Keratinocyte (primary cell): ENCODE measurements around the gene IFT88.

Source experiments
- CTCF ChIP-seq, 3 experiments: IDR thresholded peaks in 1 of 3; conservative IDR thresholded peaks in 1 of 3; optimal IDR thresholded peaks in 1 of 3; 2 replicates in 2 of 3; 3 replicates in 1 of 3; pipeline versions ENCODE3 to v1.5.1; 2011; ENCODE audit warnings: low read length in 3 of 3, mild to moderate bottlenecking in 3 of 3, moderate library complexity in 2 of 3, control low read depth in 1 of 3, inconsistent platforms in 1 of 3; ENCODE audit not compliant: insufficient read depth in 2 of 3; ENCODE audit errors: extremely low read depth in 1 of 3
- EZH2 ChIP-seq: IDR thresholded peaks from one replicate; pipeline ENCODE4 v1.6.1; 2012; ENCODE audit warnings: inconsistent platforms, mild to moderate bottlenecking, low read length, moderate library complexity

GRCh38 chr13:20727856-20728255 is 160.9 kb downstream of the IFT88 start:
- TF ChIP-seq CTCF (optimal IDR thresholded peaks at IDR 0.05 in 1 of 3, IDR thresholded peaks at IDR 0.05 in 1 of 3, conservative IDR thresholded peaks at IDR 0.05 in 1 of 3; ENCODE audit: extremely low read depth in 1 of 3, insufficient read depth in 2 of 3, low read length in 3 of 3): no peak
- no peak for TF ChIP-seq EZH2
